Pancreas (tissue), 10 donors: ENCODE results near the gene TGFA. TPM values are rescaled to one million over a fixed set of nuclear protein-coding genes. Genes with fewer than 3 reads are reported as not detected.

Experiments
- ATAC-seq, 4 donors: fragments of 200-7000 bp; cut with Tn5 transposase; one replicate each; pipeline versions ENCODE4 v1.8.0 to v1.9.1; 2020; ENCODE audit warnings: mild to moderate bottlenecking in 4 of 4, moderate library complexity in 4 of 4
- DNase-seq, 6 donors: peaks; one replicate each; pipeline ENCODE4 v3.0.0-alpha.2; 2020
- FAIRE-seq: peaks from 2 replicates; lab custom pipeline; 2012; peaks lifted over from hg19 to GRCh38; lab: Jason Lieb, UNC
- H3K27ac ChIP-seq, 4 donors: fragments of 200-600 bp; sonication (generic); 1 replicate in 3 of 4; 2 replicates in 1 of 4; pipeline versions ENCODE4 v1.5.0 to v1.8.0; 2020
- H3K27me3 ChIP-seq, 4 donors: fragments of 200-600 bp; one replicate each; pipeline ENCODE4 v1.8.0; 2021
- H3K36me3 ChIP-seq, 3 donors: fragments of 200-600 bp; sonication (generic) in 1 of 3; one replicate each; pipeline versions ENCODE4 v1.5.0 to v1.8.0; 2020 to 2021
- H3K4me1 ChIP-seq, 3 donors: fragments of 200-600 bp; one replicate each; pipeline ENCODE4 v1.8.0; 2021
- H3K4me3 ChIP-seq, 4 donors: fragments of 200-600 bp; sonication (generic) in 2 of 4; one replicate each; pipeline versions ENCODE4 v1.5.0 to v1.8.0; 2020 to 2021
- H3K9me3 ChIP-seq, 4 donors: fragments of 200-600 bp; one replicate each; pipeline ENCODE4 v1.8.0; 2021
- CTCF ChIP-seq, 4 donors: fragments of 200-600 bp; sonication (generic) in 3 of 4; IDR thresholded peaks; one replicate each; pipeline versions ENCODE4 v1.5.0 to v1.8.0; 2021; ENCODE audit warnings: antibody characterized with exemption in 4 of 4
- WGBS, 2 donors: extraction: QIAGEN DNeasy Blood & Tissue Kit; methylation state at CpG; one replicate each; pipeline ENCODE4 v1.1.7; 2013; 5-methylcytosine and 5-hydroxymethylcytosine counted together
- intact Hi-C, 3 donors: fragments of 100-400 bp; cut with DNase I; formaldehyde crosslinking; loops; one replicate each; pipeline versions ENCODE4 v1.11.1 to v1.14.2; 2022
- polyA plus RNA-seq, 2 donors: library from polyadenylated mRNA; stranded (reverse); fragments of 200-250 nt; gene quantifications; one replicate each; pipeline ENCODE4 v1.2.3, GENCODE V29; 2013
- total RNA-seq, 6 donors: library from RNA; stranded (reverse); fragmentation: NEBNext Ultra II Directional in 4 of 6; extraction: Animal tissue kit (Norgen Biotek cat#: 25700) in 4 of 6; gene quantifications; one replicate each; pipeline versions ENCODE4 v1.2.1 to v1.2.4, GENCODE V29; 2021 to 2023
- donor health status: healthy with polysubstance abuse.
- donor health status: DM: no; HTN: no; CAD: no; lungs with moderate emphysema.
- donor health status: DM: no; HTN: no; CAD: no.
- donor health status: control.
- donor health status: control.
- donor health status: Bipolar disorder and iron deficiency.
- donor health status: DM: yes; HTN: yes; CAD: no.
- donor health status: DM: no; HTN: no; CAD: no.
- donor health status: DM: no; HTN: no; CAD: no.
- donor health status: DM: yes; HTN: yes; CAD: no.

TGFA gene
- total and polyA plus RNA-seq, 8 donors = 3.8 to 13.2 (median 7.4) TPM

GRCh38 chr2:70560442-70560841 lies 6.8 kb upstream of the TGFA start:
- H3K9me3 ChIP-seq = no peaks in the 10 kb centered on the region
- H3K27ac ChIP-seq = no peak overlapping the region
- intact Hi-C loops = no loop called here
- no peaks in the 10 kb centered on the region for H3K27me3 ChIP-seq
- no peak overlapping the region for H3K4me3 ChIP-seq
- ATAC-seq (no peak), DNase-seq (no peak), FAIRE-seq (no peak)
- WGBS, 2 donors = 64 to 77% methylated on average over 2 of the region's 2 CpGs
- peaks cover 0 to 18% (median 12%) of the 10 kb centered on the region in 3 donors for H3K4me1 ChIP-seq
- no peak for TF ChIP-seq CTCF (IDR thresholded peaks at IDR 0.05)
- H3K36me3 ChIP-seq = no peaks in the 10 kb centered on the region

GRCh38 chr2:70560040-70560439 lies 6.4 kb upstream of the TGFA start:
- Histone ChIP-seq H3K4me3 (no peak overlapping the region), H3K9me3 (no peaks in the 10 kb centered on the region), H3K4me1 (peaks cover 0 to 18% (median 12%) of the 10 kb centered on the region in 3 donors), H3K27me3 (no peaks in the 10 kb centered on the region), H3K36me3 (no peaks in the 10 kb centered on the region), H3K27ac (no peak overlapping the region)
- FAIRE-seq (no peak), DNase-seq (no peak), ATAC-seq (no peak)
- intact Hi-C loops = no loop called here
- no peak for TF ChIP-seq CTCF (IDR thresholded peaks at IDR 0.05)
- 27 to 33% methylated on average over 2 of the region's 2 CpGs for WGBS, 2 donors

GRCh38 chr2:70558195-70558808 lies 4.7 kb upstream of the TGFA start:
- Histone ChIP-seq H3K4me3 (no peak overlapping the region), H3K4me1 (peaks cover 0 to 18% (median 12%) of the 10 kb centered on the region in 3 donors), H3K27me3 (no peaks in the 10 kb centered on the region), H3K27ac (peak overlapping the region in 1 of 4 donors; percentile 65), H3K36me3 (no peaks in the 10 kb centered on the region), H3K9me3 (no peaks in the 10 kb centered on the region)
- intact Hi-C loops = no loop called here
- no peak for FAIRE-seq
- WGBS, 2 donors = 54 to 55% methylated on average over 5 of the region's 5 CpGs
- TF ChIP-seq CTCF (IDR thresholded peaks at IDR 0.05) = no peak
- no peak for DNase-seq
- no peak for ATAC-seq

- DNase-seq (peak in 4 of 6 donors; percentile 51 to 72 (median 62)), FAIRE-seq (no peak), ATAC-seq (peak; percentile 26 to 55 (median 44))
- peaks cover 0 to 20% (median 12%) of the 10 kb centered on the region in 3 donors for H3K4me1 ChIP-seq
- H3K36me3 ChIP-seq = no peaks in the 10 kb centered on the region
- no peaks in the 10 kb centered on the region for H3K27me3 ChIP-seq
- no peaks in the 10 kb centered on the region for H3K9me3 ChIP-seq
- no peak for TF ChIP-seq CTCF (IDR thresholded peaks at IDR 0.05)
- intact Hi-C loops = no loop called here
- no peak overlapping the region for H3K4me3 ChIP-seq
- 7 to 15% methylated on average over 6 of the region's 6 CpGs for WGBS, 2 donors
- H3K27ac ChIP-seq = peak overlapping the region; percentile 12 to 65 (median 41)
Observed at GRCh38 chr2:70557171-70557838, 3.7 kb upstream of the TGFA start.

GRCh38 chr2:70556608-70557007 lies 3.0 kb upstream of the TGFA start:
- Histone ChIP-seq H3K27ac (no peak overlapping the region), H3K4me1 (peaks cover 0 to 21% (median 12%) of the 10 kb centered on the region in 3 donors), H3K27me3 (no peaks in the 10 kb centered on the region), H3K9me3 (no peaks in the 10 kb centered on the region), H3K36me3 (no peaks in the 10 kb centered on the region), H3K4me3 (no peak overlapping the region)
- FAIRE-seq (no peak), ATAC-seq (no peak), DNase-seq (no peak)
- 52 to 55% methylated on average over 2 of the region's 2 CpGs for WGBS, 2 donors
- intact Hi-C loops = no loop called here
- no peak for TF ChIP-seq CTCF (IDR thresholded peaks at IDR 0.05)
